ACC112 (cell line): Measurements from ENCODE around the gene CRTC1.
"Not testable (repeated sequence)": the region's sequence is repeated elsewhere in the genome, so short reads cannot be mapped to it uniquely, and the experiment has no call there.

Experiments
- H2AFZ ChIP-seq: fragments of 200-600 bp; sonication (generic); one replicate; pipeline ENCODE4 v1.6.0; 2017; ENCODE audit warnings: antibody characterized with exemption, low read length; ENCODE audit not compliant: unreplicated experiment
- H3K27ac ChIP-seq: fragments of 200-600 bp; sonication (generic); 2 replicates; pipeline ENCODE4 v1.5.1; 2014; ENCODE audit warnings: low read depth, mild to moderate bottlenecking, antibody characterized with exemption, low read length, moderate library complexity
- H3K27me3 ChIP-seq: fragments of 200-600 bp; sonication (generic); 2 replicates; pipeline ENCODE4 v1.6.1; 2014; ENCODE audit warnings: mild to moderate bottlenecking, antibody characterized with exemption, low read length, moderate library complexity, mixed read lengths; ENCODE audit not compliant: insufficient read depth
- H3K36me3 ChIP-seq: fragments of 200-600 bp; sonication (generic); 2 replicates; pipeline ENCODE4 v1.6.1; 2016; ENCODE audit warnings: mild to moderate bottlenecking, antibody characterized with exemption, low read length, moderate library complexity, mixed read lengths; ENCODE audit not compliant: insufficient read depth
- H3K4me1 ChIP-seq: fragments of 200-600 bp; sonication (generic); one replicate; pipeline ENCODE4 v1.6.1; 2016; ENCODE audit warnings: low read length, mixed read lengths; ENCODE audit not compliant: insufficient read depth, unreplicated experiment, control insufficient read depth
- H3K4me3 ChIP-seq: fragments of 200-600 bp; sonication (generic); 2 replicates; pipeline ENCODE4 v1.5.1; 2014; ENCODE audit warnings: mild to moderate bottlenecking, low read depth, low read length
- H3K79me2 ChIP-seq: fragments of 200-600 bp; sonication (generic); one replicate; pipeline ENCODE4 v1.6.0; 2016; ENCODE audit warnings: low read length; ENCODE audit not compliant: control insufficient read depth, unreplicated experiment, insufficient read depth

The CRTC1 gene

GRCh38 chr19:18811638-18812037, 128.2 kb downstream of the CRTC1 start:
- H3K36me3 ChIP-seq, result not testable (repeated sequence)

GRCh38 chr19:18814063-18814462, 130.6 kb downstream of the CRTC1 start:
- Histone ChIP-seq H3K36me3 (no peaks in the 10 kb centered on the region), H3K79me2 (no peaks in the 10 kb centered on the region), H3K4me1 (peaks cover 3% of the 10 kb centered on the region), H2AFZ (no peak overlapping the region), H3K27me3 (no peaks in the 10 kb centered on the region), H3K27ac (no peak overlapping the region), H3K4me3 (no peak overlapping the region)

More at GRCh38 chr19:18811638-18812037, 128.2 kb downstream of the CRTC1 start:
- H3K4me3 ChIP-seq, H3K27me3 ChIP-seq, H3K27ac ChIP-seq, H3K4me1 ChIP-seq, H2AFZ ChIP-seq, H3K79me2 ChIP-seq: not testable (repeated sequence)

DNA sequence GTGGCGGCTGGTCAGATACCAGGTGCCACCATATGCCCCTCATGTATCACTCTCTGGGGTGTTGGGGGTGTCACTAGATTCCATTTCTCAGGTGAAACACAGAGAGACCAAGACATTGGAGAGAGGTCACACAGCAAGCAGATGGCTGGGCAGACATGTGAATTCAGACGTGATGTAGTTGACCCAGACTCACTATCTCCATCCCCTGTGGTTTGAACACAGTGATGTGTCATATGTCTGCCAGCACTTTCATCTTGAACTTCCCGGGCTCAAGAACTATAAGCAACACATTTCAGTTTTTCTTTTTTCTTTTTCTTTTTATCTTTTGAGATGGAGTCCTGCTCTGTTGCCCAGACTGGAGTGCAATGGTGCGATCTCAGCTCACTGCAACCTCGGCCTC, 132.2 kb downstream of the CRTC1 start:
- no peaks in the 10 kb centered on the region for H3K27me3 ChIP-seq

GRCh38 chr19:18816645-18817044, 133.2 kb downstream of the CRTC1 start:
- not testable (repeated sequence) for H3K27ac ChIP-seq, H2AFZ ChIP-seq, H3K4me1 ChIP-seq, H3K4me3 ChIP-seq, H3K27me3 ChIP-seq, H3K36me3 ChIP-seq, H3K79me2 ChIP-seq

More for the DNA sequence above, 132.2 kb downstream of the CRTC1 start:
- Histone ChIP-seq H3K4me3 (no peak overlapping the region), H3K79me2 (no peaks in the 10 kb centered on the region), H2AFZ (no peak overlapping the region), H3K36me3 (no peaks in the 10 kb centered on the region), H3K4me1 (no peaks in the 10 kb centered on the region), H3K27ac (no peak overlapping the region)

- Histone ChIP-seq H3K36me3 (no peaks in the 10 kb centered on the region), H2AFZ (no peak overlapping the region), H3K79me2 (no peaks in the 10 kb centered on the region), H3K27ac (no peak overlapping the region), H3K27me3 (no peaks in the 10 kb centered on the region), H3K4me1 (no peaks in the 10 kb centered on the region), H3K4me3 (no peak overlapping the region)
Observed at GRCh38 chr19:18817574-18817973, 134.1 kb downstream of the CRTC1 start.

DNA sequence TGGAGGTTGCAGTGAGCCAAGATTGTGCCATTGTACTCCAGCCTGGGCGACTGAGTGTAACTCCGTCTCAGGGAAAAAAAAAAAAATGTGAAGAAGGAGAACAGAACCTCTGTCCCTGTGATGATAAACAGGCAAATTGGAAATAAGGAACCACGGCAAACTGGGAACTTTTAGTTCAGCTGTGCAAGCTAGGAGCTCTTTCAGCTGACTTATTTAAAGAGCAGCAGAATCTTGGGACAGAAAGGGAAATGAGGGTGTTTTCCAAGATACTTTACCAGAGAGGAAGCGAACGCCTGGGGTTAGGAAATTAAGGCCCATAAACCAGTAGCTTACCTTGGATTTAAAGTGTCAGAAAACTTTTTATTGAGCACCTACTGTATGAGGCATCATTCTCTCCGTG, 145.3 kb downstream of the CRTC1 start:
- H3K79me2 ChIP-seq, result peaks cover 20% of the 10 kb centered on the region
- H2AFZ ChIP-seq, result no peak overlapping the region
- H3K27ac ChIP-seq, result no peak overlapping the region
- H3K4me1 ChIP-seq, result peaks cover 3% of the 10 kb centered on the region
- no peaks in the 10 kb centered on the region for H3K36me3 ChIP-seq
- no peak overlapping the region for H3K4me3 ChIP-seq
- H3K27me3 ChIP-seq, result no peaks in the 10 kb centered on the region

DNA sequence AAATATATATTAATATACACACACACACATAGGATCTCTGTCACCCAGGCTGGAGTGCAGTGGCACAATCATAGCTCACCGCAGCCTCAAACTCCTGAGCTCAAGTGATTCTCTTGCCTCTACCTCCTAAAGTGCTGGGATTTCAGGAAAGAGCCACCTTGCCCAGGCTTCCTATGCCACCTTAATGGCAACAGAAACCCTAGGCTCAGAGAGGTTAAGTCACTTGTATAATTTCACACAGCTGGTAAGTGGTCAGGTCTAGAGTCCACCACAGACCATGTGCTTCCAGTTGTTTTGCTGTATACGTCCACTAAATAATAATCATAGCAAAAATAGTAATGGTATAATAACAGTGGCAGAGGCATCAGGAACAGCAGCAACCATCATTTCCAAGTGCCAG, 147.0 kb downstream of the CRTC1 start:
- H3K27ac ChIP-seq, result no peak overlapping the region
- peaks cover 12% of the 10 kb centered on the region for H3K4me1 ChIP-seq
- H3K4me3 ChIP-seq, result no peak overlapping the region
- H3K27me3 ChIP-seq, result no peaks in the 10 kb centered on the region
- no peaks in the 10 kb centered on the region for H3K36me3 ChIP-seq
- peaks cover 37% of the 10 kb centered on the region for H3K79me2 ChIP-seq
- H2AFZ ChIP-seq, result no peak overlapping the region

DNA sequence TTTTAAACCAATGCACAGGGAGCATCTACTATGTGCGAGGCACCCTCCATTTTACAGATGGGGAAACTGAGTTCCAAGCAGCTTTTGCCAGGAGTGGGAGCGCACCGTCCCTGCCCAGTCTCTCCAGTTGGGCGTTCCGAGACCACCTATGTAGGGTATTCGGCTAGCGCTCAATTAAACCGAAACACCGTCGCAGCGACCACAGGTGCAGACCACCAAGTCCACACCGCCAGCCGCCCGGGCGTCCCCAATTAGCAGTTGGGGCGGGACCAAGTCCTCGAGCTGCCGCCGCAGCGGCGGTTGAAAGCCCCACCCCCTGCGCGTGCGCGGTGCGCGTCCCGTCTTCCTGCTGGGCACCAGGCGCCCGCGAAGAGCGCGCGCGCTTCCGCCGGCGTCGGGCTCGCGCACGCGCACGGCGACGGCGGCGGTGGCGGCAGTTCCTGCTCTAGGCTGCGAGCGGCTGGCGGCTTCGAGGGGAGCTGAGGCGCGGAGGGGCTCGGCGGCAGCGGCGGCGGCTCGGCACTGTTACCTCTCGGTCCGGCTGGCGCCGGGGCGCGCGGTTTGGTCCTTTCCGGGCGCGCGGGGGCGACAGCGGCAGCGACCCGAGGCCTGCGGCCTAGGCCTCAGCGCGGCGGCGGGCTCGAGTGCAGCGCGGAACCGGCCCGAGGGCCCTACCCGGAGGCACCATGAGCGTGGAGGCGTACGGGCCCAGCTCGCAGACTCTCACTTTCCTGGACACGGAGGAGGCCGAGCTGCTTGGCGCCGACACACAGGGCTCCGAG, 148.2 kb downstream of the CRTC1 start, which contains the start of gene UPF1:
TSS of gene UPF1 (plus strand) at position 436 of the 782 bp plus-strand sequence. CDS start at position 687, 251 bp downstream.
- Histone ChIP-seq H3K4me1 (peaks cover 17% of the 10 kb centered on the region), H3K27ac (peak within 1 kb of the TSS; percentile 67; the same call in 1 of the 2 replicates), H3K36me3 (peaks cover 3% of the 10 kb centered on the region; the same call in 1 of the 2 replicates), H3K79me2 (peaks cover 50% of the 10 kb centered on the region), H2AFZ (peak within 1 kb of the TSS; percentile 60), H3K4me3 (peak within 1 kb of the TSS; percentile 93), H3K27me3 (no peaks in the 10 kb centered on the region)
